DND-41 (cell line): ENCODE measurements around the gene C2orf15.

ENCODE experiments used
- EZH2 ChIP-seq: IDR thresholded peaks from 3 replicates; pipeline ENCODE4 v1.6.1; 2012; ENCODE audit warnings: borderline replicate concordance, low read depth, mild to moderate bottlenecking, moderate library complexity, low read length, inconsistent platforms; ENCODE audit not compliant: severe bottlenecking
- TF ChIP-seq, protein P1 (sequence below): IDR thresholded peaks from 2 replicates; pipeline ENCODE4 v1.5.1; 2012; ENCODE audit warnings: borderline replicate concordance, low read length, moderate library complexity, mild to moderate bottlenecking; ENCODE audit not compliant: poor library complexity, severe bottlenecking; ENCODE audit errors: extremely low read depth

DNA sequence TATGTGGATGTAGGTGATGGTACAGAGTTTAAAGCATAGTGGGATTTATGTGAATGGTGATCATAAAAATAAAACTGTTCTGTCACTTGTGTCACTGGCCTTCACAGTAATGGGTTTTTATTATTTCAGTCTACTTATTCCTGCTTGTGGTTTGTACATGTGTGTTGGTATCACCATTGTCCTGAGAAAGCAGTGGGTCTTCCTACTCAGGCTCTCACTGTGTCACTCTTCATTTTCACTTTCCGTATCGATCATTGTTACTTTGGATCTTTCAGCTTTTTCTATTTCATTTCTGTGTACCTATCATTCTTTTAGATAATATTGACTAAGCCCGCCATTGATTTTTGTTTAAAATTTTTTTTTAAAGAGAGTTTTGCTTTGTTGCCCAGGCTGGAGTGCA is 46.9 kb downstream of the C2orf15 start:
- TF ChIP-seq, protein P1, sequence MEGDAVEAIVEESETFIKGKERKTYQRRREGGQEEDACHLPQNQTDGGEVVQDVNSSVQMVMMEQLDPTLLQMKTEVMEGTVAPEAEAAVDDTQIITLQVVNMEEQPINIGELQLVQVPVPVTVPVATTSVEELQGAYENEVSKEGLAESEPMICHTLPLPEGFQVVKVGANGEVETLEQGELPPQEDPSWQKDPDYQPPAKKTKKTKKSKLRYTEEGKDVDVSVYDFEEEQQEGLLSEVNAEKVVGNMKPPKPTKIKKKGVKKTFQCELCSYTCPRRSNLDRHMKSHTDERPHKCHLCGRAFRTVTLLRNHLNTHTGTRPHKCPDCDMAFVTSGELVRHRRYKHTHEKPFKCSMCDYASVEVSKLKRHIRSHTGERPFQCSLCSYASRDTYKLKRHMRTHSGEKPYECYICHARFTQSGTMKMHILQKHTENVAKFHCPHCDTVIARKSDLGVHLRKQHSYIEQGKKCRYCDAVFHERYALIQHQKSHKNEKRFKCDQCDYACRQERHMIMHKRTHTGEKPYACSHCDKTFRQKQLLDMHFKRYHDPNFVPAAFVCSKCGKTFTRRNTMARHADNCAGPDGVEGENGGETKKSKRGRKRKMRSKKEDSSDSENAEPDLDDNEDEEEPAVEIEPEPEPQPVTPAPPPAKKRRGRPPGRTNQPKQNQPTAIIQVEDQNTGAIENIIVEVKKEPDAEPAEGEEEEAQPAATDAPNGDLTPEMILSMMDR: no peak
- TF ChIP-seq EZH2: no peak
